Body of pancreas (tissue), 4 donors: ENCODE data around the gene SMPD3.
A peak's percentile ranks its signal among the peaks of the same experiment; 100 is the strongest.

Source experiments
- CTCF ChIP-seq, 7 experiments: fragments of 450-650 bp in 4 of 7; fragments of 200-600 bp in 3 of 7; sonication (generic) in 3 of 7; IDR thresholded peaks; one replicate each; pipeline ENCODE4 v1.5.1; 2016 to 2019; ENCODE audit warnings: antibody characterized with exemption in 7 of 7
- POLR2A ChIP-seq, 3 donors: fragments of 450-650 bp; IDR thresholded peaks; one replicate each; pipeline ENCODE4 v1.6.1; 2016; ENCODE audit warnings: antibody characterized with exemption in 3 of 3, mild to moderate bottlenecking in 2 of 3

GRCh38 chr16:68310774-68311511 is 137.4 kb downstream of the SMPD3 start, which contains the start of the genes PRMT7 and SLC7A6OS:
- TF ChIP-seq CTCF (IDR thresholded peaks at IDR 0.05) (peak in 4 of 7 experiments; percentile 0 to 55 (median 31)), POLR2A (IDR thresholded peaks at IDR 0.05) (peak; percentile 40 to 86 (median 85))
